NCI-H345 (cell line): Measurements from ENCODE around the gene MMP24.
"Not testable (repeated sequence)": the region's sequence is repeated elsewhere in the genome, so short reads cannot be mapped to it uniquely, and the experiment has no call there.

Experiments used
- DNase-seq: peaks from one replicate; lab custom pipeline; 2025; lab: John Stamatoyannopoulos, UW

Gene MMP24

DNA sequence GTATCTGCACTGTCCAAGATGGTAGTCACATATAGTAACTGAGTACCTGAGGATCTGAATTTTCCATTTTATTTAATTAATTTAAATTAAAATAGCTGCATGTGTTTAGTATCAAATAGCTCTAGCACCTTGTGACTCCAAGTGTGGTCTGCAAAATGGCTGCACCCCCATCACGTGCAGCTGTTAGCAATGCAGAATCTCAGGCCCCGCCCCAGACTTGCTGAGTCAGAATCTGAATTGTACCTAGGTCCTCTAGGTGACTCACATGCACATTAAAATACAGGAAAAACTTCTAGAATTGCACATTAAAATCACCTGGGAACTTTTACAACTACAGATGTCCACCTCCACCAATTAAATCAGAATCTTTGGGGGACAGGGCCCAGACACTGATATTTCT lies 84.9 kb downstream of the MMP24 start:
- DNase-seq = no peak

DNA sequence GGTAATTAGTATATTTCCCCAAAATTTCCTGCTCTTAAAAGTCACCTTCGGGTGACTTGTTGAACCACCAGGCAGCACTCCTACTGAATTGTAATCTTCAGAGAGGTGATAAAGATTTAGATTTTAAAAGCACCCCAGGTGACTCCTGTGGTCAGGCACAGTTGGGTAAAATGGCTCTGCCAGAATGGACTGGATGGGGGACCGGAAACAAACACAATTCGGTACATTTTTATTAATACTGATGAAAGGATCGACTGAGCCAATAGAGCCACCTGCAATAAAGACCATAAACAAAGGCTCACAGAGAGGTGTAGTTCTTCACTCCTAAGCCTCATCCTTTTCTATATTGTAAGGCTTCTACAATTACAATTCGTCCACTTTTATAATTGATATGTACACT lies 85.3 kb downstream of the MMP24 start:
- DNase-seq = no peak

DNA sequence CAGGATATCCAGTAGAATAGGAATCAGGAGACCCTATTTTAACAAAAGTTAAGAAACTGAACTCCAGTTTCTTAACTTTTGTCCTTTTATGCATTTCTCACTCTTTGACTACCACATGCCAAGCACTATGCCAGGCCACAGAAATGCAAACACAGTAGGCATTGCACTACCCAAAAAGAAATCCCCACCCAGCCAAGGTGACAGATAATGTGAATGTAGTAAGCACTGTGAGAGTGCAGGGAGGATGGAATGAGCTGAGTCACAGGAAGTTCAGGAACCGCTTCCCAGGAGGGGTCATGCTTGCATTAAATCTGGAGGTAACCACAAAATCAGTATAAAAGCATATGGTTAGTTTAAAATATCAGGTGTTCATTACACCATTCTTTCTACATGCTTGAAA lies 85.8 kb downstream of the MMP24 start:
- DNase-seq = no peak

DNA sequence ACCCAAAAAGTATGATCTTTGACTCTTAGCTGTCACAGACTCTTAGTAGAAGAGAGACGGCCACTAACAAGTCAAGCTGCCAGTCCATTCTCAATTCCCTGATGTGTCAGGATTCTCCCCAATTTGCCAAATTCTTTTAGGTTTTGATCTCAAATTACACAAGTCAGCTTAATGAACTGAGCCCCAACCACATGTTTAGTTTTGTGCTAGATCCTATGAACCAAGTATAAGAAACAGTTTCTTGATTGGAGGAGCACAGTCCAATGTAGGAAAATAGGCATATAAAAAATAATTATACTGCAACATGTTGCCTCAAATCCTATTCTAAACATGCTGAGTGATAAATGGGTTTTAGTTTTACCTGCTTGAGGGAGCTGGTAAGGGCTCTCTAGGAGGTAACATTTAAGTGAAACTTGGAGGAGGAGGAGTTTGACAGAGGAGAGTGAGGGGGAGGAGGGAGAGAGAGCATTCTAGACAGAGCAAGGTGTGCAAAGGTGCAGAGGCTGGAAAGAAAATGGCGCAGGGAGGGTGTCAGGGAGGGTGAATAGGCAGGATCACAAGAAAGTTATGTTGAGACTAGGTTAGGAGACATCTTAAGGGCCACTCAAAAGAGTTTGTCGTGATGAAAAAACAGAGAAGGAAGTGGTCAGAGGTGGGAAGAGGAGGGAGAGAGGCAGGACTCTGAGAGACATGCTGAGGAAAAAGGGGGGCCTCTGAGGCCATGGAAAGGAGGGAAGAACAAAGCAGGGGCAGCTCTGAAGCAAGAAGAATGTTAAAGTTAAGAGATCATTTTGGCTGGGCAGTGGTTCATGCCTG lies 88.5 kb downstream of the MMP24 start:
- no peak for DNase-seq

DNA sequence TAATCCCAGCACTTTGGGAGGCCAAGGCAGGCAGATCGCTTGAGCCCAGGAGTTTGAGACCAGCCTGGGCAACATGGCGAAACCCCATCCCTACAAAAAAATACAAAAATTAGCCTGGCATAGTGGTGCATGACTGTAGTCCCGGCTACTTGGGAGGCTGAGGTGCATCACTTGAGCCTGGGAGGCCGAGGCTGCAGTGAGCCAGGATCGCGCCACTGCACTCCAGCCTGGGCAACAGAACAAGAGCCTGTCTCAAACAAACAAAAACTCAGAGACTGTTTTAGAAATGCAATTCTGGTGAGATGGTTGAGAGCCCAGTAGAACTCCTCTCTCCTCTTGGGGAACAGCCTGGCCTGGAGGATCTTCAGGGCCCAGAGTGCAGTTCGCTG lies 89.1 kb downstream of the MMP24 start:
- not testable (repeated sequence) for DNase-seq

DNA sequence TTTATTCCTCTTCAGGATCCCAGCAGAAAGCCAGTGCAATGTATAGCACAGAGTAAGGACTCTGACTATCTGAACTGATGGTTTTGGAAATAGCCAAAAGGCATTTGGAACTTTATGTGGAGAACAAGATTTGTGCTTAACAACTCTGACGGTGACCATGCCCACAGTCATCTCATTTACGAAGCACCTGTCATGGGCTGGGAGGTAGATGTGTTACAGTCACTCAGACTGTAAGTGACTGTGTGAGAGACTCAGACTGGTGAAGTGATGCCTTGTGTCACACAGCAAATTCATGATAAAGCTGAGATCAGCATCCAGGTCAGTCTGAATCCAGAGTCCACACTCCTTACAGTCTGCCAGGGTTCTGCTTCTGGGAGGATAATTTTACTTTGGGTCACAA lies 89.6 kb downstream of the MMP24 start:
- DNase-seq = no peak

DNA sequence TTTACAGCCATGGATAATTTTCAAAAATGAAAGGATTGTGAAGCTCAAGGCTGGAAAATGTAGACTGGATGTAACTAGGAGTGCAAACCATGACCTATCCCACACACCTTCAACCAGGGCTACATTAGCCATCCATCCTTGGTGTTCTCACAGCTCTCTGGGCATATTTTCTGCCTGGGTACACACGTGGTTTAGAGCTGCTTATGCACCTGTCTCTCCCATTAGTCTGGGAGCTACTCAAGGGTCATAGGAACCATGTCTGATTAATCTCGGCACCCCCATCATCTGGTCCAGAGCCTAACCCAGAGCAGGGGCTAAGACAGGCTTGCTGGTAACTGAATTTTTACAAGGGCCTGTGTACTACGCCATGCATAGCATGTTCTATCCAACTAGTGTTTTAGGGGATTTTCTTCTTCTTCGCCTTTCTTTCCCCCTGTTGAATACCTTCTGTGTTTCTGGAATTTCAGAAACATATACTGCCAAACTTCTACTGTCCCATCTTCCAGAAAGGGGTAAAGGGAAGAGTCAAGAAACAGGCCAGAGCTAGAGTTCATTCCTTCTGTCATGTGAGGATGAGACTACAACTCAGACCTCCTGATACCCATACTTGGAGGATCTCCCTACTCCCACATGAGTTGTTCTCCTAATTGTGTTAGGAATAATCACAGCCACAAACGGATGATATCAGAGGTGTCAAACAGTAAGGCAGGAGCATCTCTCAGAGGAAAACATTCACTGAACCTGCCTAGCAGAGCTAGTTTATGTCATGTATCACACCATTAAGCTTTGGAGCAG lies 91.1 kb downstream of the MMP24 start:
- no peak for DNase-seq

DNA sequence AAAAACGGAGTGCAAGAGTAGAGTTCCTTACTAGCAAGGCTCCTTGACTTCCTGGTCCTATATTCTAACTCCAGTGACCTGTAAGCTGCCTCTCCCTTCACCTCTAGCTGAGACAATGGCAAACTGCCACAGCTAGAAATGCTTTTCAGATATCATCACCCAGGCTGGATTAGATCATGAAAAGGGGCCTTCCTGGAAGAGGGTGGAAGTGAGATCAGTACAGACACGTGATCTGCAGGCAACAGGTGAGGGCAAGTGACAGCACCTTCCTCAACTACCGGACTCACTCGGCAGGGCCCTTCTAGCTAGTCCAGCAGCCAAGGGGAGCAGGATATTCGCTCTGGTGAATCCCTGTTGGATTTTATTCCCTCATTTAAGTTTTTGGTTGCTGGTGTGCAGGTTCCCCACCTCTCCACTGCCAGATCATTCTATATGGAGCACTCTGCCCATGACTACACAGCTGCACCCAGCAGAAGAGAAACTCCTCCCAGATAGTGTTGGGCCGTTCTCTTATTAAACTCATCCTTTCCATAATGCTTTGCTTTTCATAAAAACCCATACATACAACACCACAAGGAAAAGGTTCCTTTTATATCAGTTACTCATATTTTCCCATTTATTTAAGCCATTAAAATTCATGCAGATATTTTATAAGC lies 92.1 kb downstream of the MMP24 start:
- DNase-seq = no peak

DNA sequence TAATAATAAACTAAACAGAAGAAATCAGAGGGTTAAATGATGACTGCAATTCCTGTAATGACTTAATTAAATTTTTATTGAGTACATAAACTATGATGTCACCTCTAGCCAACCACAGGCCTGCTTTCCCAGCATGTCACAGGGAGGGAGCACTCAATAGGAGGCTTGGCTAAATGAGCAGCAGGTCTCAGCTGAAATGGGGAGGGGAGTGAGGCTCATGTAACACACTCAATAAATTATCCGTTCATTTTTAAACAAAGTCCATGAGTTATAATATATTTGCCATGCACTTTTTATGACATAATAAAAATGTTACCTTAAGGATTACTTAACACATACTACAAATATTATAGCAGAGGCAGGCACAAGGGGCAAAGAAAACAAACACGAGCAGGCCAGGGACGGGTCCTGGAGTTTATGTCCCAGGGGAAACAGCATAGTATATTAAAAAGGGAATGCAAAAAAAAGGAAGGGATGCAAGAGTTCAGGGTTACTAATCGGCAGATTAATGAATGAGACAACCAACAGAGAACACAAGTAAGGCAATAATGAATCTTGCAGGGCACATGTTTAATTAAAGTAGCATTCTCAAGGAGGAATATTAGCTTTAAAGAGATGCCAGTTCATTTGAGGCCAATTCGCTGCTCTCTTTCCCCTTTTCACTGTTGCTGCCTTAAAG lies 92.8 kb downstream of the MMP24 start:
- DNase-seq = no peak

DNA sequence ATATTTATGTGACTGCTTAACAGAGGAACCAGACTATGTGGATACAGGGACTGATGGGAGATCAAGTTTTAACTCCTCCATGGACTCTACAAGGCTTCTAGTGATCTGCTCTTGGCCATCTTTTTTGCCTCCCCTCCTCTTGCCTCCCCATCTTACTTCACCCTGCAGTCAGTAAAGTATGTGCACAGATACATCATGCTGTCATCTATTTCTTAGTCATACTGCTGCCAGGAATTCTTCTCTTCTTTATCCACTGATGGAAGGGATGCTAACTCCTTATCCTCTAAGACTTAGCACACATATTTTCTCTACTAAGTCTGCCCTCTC lies 93.3 kb downstream of the MMP24 start:
- DNase-seq = no peak

DNA sequence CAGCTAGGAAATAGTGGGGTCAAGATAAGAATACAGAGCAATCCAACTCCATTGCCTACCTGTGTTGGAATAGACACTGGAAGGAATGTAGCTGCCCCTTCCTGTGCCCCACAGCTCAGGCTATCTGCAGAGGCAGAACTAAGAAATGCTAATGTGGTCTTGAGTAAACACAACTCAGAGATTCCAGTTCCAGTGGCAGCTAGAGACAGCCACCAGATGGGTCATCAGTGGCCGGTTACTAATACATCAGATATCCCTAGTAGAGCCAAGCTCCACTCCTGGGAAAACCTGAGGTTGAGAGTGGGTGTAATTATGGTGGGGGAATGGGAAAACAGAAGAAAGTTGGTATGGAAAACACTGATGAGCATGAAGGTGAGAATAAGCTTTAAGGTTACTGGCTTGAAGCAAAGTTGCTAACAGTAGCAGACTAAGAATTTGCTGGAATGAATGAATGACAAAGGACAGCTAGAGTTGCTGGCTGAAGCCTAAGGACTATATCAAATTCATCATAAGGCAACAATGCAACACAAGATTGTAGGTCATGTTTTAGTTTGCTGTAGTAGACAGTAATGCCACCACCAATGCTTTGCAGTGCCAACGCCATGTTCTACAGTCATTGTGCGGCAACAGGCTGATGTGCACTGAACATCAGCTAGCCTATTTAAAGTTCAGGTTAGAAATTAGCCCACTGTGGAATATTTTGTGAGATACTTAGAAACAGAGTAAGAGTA lies 94.1 kb downstream of the MMP24 start:
- no peak for DNase-seq

DNA sequence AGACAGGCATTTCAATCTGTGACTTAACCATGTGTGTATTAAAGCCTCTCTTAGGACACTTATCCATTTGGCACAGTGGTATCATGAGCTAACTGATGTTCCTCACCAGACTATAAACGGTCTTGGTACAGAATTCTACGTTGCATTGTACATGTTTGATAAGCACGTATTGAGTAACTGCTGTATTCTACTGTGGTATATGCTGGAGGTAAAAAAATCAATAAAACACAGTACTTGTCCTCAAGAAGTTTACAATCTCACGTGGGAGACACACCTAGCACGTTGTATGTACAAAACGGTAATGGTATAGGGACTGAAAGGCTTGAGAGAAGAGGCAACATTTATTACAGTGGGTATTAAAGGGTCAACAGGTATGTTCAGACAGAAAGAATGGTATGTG lies 98.9 kb downstream of the MMP24 start:
- no peak for DNase-seq

DNA sequence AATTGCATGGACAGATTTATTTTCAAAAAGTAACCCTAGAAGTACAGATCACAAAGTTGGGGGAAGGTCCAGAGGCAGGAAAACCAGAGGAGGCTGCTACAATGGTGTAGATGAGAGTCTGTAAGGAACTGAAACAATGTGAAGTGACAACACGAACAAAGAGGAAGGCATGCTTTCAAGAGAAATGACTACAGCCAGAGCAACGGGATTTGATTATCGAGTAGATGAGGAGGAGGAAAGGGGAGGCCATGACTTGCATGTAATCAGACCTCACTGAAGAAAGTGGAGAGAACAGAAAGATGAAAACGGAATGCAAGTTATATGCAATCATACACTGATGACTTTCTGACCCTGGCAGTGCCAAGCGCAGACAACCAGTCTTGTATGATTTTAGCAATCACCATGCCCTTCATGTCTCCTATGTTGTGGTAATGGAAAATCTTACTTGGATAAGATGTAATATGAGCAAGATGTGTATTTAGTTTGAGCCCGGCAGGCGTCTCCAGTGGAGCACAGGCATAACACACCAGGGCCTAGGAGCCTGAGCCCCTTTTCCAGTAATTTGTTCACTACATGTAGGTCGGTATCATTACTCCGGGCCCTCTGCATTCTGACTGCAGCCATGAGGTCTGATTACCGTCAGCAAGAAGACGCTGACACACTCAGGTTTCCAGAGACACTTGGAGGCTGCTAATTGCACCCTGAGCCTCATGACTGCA lies 99.7 kb downstream of the MMP24 start:
- DNase-seq = no peak
